ENCODE data around the gene FRAS1.
"Not testable (repeated sequence)": the region's sequence is repeated elsewhere in the genome, so short reads cannot be mapped to it uniquely, and the experiment has no call there.

FRAS1 gene

DNA sequence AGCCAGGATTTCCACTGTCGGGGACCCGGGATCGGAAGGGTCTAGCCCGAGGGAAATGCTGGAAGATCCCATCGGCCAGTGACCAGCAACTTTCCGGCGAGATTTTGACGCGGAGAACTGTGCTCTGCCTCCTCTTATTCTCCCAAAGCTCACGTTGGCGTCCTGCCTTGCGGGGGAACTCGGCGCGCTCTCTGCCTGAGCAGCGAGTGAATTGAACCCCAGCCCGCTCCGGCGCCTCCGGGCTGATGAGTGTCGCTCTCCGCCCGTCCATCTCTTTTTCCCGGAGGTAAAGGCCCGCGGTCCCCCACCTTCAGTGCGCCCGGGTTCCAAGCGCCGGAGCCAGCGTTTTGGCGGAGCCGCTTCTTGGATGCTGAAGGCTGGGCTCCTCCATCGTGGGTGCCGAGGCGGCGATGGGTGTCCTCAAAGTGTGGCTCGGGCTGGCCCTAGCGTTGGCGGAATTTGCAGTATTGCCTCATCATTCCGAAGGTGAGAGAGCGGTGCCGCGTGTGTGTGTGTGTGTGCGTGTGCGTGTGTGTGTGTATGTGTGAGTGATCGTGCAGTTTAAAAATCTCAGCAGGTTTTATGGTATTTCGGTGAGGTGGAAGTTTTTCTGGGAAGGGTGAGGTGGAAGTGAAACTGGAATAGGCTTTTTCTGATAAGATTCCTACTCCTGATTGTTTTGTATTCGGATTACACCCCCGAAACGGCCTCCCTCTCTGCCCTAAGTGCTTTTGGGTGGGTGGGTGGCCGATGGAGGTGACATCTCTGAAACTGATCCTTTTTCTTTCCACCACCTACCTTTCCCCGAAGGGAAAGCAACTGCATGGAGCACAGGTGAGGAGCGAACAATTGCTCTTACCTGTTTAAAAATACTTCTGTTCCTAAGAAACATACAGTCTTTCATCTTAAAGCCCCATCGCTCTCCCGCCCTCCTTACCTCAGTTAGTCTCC, 752 bp downstream of the FRAS1 start:
- DNase-seq (ENCODE audit: low spot score), result peak; percentile 23

DNA sequence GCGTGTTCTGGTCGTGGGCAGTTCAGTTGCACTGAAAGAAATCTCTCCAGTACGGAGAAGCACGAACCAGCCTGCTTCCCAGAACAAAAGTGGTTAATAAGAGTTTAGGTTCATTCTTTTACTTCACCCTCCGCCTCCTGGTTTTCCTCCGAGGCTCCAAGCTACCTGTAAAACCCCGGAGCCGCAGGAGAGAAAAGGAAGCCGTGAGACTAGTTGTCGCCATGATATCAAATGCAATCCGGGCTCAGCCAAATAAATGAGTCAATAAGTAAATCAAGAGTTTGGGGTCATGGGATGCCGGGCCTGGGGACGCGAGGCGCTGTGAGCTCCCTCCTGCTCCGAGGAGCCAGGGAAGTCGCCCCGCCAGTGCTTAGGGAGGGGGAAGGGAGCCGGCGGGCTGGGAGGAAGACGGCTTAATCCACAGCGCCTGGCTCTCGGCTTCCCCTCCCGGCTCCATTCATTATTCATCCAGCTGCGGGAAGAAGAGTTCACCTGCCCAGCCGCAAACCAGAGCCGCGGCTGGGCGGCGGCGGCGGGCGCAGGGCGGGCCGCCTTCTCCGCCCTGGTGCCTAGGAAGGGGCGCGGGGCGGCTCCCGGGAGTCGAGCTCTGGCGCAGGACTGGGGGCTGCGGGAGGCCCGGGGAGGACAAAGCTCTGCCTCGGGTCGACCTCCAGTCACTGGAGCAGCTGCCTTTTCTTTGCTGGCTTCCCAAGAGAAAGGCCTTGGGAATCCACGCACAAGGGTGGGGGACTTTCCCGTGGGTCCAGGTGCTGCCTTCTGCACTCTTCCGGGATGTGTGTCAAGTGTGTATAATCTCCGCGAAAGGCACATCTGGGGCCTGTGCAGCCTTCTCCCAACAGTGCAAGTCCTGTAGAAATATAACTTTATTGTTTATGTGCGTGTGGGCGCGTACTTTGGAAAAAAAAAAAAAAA, 1.7 kb downstream of the FRAS1 start:
- DNase-seq (ENCODE audit: low spot score), result peak; percentile 48

- peak; percentile 79 for DNase-seq (ENCODE audit: low spot score)
Observed at GRCh38 chr4:78059524-78059889, 2.4 kb downstream of the FRAS1 start.

GRCh38 chr4:78059938-78060337, 2.8 kb downstream of the FRAS1 start:
- DNase-seq (ENCODE audit: low spot score), result no peak

GRCh38 chr4:78061939-78062570, 4.9 kb downstream of the FRAS1 start:
- no peak for DNase-seq (ENCODE audit: low spot score)

DNA sequence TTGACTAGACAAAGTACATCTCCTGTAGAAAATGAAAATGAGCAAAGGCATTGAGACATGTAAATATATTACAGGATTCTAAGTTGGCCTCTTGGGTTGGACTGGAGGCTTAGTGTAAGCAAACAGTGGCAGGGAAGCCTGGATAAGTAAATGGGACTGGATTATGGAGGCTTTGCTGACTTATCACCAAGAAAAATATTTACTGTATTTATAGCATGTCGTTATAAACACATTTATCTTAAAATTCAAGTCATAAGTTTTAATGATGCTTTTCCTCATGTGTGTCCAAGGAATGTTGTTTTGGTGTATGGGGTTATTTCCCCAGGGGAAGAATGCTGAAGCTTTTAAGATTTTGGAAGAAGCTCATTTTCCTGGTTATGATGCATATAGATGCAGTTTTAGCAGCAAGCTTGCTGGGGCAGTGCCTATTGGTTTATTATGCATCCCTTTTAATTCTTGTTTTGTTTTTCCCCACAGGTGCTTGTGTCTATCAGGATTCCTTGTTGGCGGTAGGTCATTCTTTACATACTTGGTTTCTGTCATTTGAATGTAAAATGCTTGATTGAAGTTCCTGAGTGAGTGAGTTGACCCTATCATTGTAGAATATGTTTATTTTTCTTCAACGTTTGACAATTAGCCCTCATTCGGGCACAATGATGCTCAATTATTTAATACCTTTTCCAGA, 8.5 kb downstream of the FRAS1 start:
- DNase-seq (ENCODE audit: low spot score), result no peak

- DNase-seq (ENCODE audit: low spot score), result no peak
Observed at GRCh38 chr4:78068481-78068880, 11.4 kb downstream of the FRAS1 start.

GRCh38 chr4:78069319-78069718, 12.2 kb downstream of the FRAS1 start:
- DNase-seq (ENCODE audit: low spot score), result no peak

DNA sequence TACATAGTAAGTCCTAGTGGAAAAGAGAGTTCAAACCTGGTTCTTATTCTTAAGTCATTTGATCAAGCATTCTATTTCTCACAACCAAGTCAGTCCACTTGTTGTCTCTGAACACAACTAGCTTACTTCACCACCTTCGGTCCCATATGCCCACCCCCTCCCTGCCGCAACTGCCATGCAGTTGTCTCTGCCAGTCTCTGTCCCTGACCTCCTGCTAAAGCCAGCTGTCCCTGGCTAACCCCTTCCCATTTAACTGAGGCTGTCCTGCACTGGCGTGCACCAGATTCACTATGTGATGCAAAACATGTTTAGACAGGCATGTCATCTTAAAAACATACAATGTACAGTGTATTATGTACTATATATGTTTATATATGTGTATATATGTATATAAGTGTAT, 12.7 kb downstream of the FRAS1 start:
- no peak for DNase-seq (ENCODE audit: low spot score)

DNA sequence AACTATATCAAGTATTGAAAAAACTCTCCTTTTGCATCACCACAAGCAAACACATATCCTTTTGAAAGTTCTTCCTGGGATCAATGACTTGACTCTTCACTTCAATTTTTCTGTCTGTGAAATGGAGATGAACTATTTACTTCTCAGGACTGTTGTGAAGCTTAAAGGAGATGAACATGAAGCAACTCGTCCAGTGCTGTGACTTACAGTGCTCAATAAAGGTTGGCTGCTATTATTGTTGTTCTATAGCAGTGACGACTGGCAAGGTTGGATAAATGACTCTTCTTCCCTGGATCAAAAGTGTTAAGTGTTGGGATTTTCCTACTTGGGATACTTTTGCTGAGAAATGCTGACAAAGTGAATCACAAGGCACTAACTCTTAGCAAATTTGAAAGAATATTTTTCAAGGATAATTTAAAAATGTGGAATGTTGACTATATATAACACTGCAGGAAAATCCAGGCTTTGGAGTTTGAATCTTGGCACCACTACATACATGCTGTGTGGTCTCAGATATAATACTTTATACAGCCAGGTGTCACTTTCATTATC, 13.7 kb downstream of the FRAS1 start:
- no peak for DNase-seq (ENCODE audit: low spot score)

GRCh38 chr4:78074759-78075158, 17.6 kb downstream of the FRAS1 start:
- no peak for DNase-seq (ENCODE audit: low spot score)

- no peak for DNase-seq (ENCODE audit: low spot score)
Observed at GRCh38 chr4:78075986-78076385, 18.9 kb downstream of the FRAS1 start.

GRCh38 chr4:78078101-78078500, 21.0 kb downstream of the FRAS1 start:
- no peak for DNase-seq (ENCODE audit: low spot score)

GRCh38 chr4:78079726-78080430, 22.8 kb downstream of the FRAS1 start:
- DNase-seq (ENCODE audit: low spot score), result no peak

DNA sequence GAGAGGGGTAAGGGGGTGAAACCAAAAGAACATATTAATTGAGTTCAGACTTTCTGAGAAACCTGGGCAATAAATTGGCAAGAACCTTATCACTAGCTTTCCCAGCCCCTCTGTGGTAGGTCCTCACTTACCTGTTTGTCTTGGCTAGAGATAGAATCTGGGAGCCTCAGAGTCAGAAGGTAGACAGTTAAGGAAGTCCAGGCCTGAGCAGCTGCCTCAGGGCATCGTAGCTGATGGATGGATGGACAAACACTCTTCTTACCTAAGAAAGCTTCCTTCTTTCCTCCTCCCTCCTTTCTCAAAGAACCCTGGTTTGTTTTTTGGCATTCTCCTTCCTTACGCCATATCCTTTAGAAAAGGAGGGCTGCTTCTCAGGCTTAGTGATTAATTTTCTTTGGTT, 24.4 kb downstream of the FRAS1 start:
- no peak for DNase-seq (ENCODE audit: low spot score)

DNA sequence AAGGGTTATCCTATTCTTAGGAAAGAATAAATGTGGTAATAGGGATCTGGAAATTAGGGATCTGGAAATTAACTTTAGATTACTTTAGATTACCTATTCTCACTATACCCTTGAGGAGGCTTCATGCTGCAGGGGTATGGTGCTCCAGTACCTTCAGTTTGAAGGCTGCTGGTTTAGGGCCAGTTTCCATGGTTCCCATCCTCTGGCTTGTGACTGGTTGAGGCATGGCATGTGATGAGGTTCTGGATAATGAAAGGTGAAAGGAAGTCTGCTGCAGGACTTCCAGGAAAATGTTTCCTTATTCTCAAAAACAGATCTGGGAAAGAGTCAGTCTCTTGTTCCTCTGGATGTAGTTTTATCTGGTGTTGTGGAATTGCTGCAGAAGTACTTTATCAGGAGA, 25.9 kb downstream of the FRAS1 start:
- no peak for DNase-seq (ENCODE audit: low spot score)

DNA sequence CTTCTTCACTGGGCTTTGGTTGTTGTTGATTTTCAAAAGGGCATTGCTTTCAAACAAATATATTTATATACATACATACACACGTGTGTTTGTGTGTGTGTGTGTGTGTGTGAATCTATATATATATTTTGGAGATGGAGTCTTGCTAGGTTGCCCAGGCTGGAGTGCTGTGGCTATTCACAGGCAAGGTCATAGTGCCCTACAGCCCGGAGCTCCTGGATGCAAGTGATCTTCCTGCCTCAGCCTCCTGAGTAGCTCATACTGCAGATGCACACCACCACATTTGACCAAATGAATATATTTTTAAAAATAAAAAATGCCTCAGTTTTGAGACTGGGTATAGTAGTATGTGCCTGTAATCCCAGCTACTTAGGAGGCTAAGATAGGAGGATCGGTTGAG, 34.4 kb downstream of the FRAS1 start:
- DNase-seq (ENCODE audit: low spot score), result no peak

DNA sequence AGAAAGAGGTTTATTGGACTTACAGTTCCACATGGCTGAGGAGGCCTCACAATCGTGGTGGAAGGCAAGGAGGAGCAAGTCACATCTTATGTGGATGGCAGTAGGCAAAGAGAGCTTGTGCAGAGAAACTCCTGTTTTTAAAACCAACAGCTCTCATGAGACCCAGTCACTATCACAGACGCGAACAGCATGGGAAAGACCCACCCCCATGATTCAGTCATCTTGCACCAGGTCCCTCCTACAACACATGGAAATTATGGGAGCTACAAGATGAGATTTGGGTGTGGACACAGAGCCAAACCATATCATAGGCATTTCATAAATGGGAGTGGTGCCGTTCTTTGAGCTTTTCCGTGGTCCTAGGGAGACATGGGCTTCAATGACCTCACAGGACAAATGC, 35.2 kb downstream of the FRAS1 start:
- DNase-seq (ENCODE audit: low spot score), result not testable (repeated sequence)

GRCh38 chr4:78092850-78093249, 35.7 kb downstream of the FRAS1 start:
- no peak for DNase-seq (ENCODE audit: low spot score)

DNA sequence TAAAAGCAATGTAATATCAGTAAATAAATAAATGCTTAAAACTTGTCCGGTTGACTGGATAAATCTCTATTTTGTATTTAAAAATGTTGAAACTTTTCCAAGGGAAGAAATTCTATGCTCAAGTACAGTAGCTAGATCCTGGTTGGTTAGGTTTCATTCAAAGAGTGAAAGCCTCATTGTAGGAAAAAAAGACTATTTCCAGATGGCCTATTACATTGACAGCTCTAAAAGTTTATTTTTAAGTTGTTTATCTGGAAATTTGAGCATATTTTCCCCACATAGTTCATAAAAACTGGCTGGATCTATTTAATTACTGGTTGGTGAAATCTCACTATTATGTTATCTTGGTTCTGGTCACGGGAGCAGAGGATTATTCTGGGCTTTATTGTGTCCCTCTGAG, 38.0 kb downstream of the FRAS1 start:
- no peak for DNase-seq (ENCODE audit: low spot score)

DNA sequence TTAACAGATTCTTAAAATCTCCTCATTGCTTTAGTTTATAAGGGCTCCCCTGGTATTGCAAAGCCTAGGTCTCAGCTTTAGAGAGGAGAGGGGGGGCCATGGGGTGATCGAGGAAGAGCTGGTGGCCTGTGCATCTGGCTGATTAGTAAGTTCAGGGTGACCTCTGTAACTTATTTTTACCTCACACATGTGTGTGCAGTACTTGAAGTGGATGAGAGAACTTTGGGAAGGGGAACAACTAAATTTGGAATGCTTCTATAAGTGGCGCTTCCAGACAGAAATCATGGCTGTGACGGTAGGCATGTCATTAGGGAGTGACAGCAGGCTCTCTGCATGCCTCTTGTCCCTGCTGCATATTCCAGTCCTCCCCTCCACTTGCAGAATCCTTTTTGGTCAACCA, 41.9 kb downstream of the FRAS1 start:
- DNase-seq (ENCODE audit: low spot score), result no peak

Measured in kidney capillary endothelial cell (primary cell).